NCI-H2029 treated with DMSO at 0.1 percent for 48 hours (cell line): Measurements from ENCODE around the gene CDK2AP2.
A peak's percentile ranks its signal among the peaks of the same experiment; 100 is the strongest.
"Not testable (repeated sequence)": the region's sequence is repeated elsewhere in the genome, so short reads cannot be mapped to it uniquely, and the experiment has no call there.

Experiments used
- DNase-seq: peaks from one replicate; lab custom pipeline; 2025; lab: John Stamatoyannopoulos, UW

CDK2AP2 gene

GRCh38 chr11:67507864-67508485 lies at the start of gene CDK2AP2:
CDK2AP2 (minus strand) TSS chr11:67508162; CDS start chr11:67508082, 80 bp downstream.
- DNase-seq: peak; percentile 85

DNA sequence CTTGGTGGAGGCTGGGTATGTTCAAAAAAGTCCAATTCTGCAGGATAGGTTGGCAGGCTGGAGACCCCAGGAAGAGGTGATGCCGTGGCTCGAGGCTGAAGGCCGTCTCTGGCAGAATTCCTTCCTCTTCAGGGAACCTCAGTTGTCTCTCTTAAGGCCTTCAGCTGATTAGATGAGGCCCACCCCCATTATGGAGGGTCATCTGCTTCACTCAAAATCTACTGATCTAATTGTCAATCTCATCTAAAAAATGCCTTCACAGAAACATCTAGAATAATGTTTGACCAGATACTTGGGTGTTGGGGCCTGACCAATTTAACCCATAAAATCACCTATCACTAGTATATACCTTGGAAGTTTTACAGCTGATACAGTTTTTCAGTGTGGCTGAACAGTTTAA lies 48.3 kb upstream of the CDK2AP2 start:
- DNase-seq: no peak

DNA sequence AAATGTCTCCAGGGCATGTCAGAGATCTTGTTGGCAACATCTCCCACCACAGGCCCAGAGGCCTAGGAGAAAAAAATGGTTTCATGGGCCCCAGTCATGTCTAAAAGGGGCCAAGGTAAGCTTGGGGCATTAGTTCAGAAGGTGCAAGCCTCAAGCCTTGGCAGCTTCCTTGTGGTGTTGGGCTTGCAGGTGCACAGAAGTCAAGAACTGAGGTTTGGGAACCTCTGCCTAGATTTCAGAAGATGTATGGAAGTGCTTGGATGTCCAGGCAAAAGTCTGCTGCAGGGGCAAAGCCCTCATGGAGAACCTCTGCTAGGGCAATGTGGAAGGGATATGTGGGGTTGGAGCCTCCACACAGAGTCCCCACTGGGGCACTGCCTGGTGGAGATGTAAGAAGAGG lies 43.7 kb upstream of the CDK2AP2 start:
- not testable (repeated sequence) for DNase-seq

GRCh38 chr11:67551127-67551526 lies 43.2 kb upstream of the CDK2AP2 start:
- DNase-seq: no peak

DNA sequence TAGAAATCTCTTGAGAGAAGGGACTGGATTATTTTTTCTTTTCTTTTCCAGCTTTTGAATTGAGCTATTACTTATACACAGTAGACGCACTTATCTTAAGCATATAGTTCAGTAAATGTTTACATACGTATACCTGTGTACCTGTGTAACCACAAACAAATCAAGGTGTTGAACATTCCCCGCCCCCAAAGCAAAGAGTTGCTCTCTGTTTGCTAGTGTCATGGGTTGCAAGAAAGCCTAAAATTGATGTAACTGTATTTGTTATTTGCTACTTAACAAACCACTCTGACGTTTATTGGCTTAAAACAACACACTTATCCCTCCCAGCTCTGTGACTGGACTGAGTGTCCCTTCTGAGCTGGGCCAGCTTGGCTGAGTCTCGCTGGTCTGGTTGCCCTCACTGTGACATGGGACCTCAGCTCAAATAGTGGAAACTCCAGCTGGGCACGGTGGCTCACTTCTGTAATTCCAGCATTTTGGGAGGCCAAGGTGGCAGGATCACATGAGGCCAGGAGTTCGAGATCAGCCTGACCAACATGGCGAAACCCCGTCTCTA lies 40.7 kb upstream of the CDK2AP2 start:
- DNase-seq: peak; percentile 24

GRCh38 chr11:67548112-67548511 lies 40.1 kb upstream of the CDK2AP2 start:
- not testable (repeated sequence) for DNase-seq

GRCh38 chr11:67545280-67545679 lies 37.3 kb upstream of the CDK2AP2 start:
- DNase-seq: no peak

- DNase-seq: no peak
Observed at GRCh38 chr11:67544616-67545242, 36.8 kb upstream of the CDK2AP2 start.

DNA sequence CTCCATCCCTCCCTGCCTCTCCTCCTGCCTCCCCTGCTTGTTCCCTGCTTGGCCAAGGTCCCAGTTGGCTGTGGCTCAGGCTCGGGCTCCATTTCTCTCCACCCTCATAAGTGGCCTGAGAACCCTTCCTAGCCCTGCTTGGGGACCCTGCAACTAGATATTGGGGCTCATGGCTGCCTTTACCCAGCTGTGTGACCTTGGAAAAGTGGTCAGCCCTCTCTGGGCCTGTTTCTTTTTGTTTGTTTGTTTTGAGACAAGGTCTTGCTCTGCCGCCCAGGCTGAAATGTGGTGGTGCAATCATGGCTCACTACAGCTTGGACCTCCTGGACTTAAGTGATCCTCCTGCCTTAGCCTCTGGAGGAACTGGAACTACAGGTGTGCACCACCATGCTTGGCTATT lies 35.6 kb upstream of the CDK2AP2 start:
- no peak for DNase-seq

- DNase-seq: no peak
Observed at GRCh38 chr11:67542971-67543370, 35.0 kb upstream of the CDK2AP2 start.

DNA sequence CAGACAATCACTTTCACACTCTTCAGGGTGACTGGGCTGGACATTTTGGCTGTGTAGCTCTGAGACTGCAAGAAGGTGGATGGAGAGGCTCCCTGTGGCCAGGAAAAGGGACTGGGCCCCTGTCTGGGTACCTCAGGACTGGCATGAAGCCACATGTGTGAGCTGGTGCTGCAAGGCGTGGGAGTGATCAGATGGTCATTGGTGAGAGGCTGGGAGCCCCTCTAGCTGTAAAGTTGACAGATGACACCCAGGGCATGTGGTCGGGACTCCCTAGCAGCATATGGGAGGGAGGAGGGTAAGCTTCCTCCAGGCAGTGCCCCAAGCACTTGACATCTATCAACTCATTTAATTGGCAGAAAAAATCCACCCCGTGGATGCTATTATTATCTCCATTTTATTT lies 34.2 kb upstream of the CDK2AP2 start:
- no peak for DNase-seq

DNA sequence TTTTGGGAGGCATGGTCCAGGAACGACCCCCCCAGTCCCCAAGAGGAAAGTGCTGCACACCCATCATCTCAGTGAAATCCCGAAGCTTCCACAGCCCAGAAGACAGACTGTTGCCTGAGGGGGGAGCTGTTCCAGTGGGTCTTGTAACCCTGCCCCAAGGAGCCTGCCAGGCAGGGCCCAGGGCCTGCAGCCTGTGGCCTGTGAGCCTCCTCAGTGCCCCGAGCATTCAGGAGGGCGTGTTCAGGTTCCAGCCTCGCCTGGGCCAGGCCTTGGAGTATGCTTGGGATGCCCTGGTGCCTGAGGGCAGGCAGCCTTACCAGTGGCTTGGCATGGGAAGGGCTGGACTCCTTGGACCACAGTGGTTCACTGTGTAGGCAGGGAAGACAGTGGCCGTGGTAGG lies 33.2 kb upstream of the CDK2AP2 start:
- DNase-seq: no peak

GRCh38 chr11:67539550-67539949 lies 31.6 kb upstream of the CDK2AP2 start:
- DNase-seq: no peak

DNA sequence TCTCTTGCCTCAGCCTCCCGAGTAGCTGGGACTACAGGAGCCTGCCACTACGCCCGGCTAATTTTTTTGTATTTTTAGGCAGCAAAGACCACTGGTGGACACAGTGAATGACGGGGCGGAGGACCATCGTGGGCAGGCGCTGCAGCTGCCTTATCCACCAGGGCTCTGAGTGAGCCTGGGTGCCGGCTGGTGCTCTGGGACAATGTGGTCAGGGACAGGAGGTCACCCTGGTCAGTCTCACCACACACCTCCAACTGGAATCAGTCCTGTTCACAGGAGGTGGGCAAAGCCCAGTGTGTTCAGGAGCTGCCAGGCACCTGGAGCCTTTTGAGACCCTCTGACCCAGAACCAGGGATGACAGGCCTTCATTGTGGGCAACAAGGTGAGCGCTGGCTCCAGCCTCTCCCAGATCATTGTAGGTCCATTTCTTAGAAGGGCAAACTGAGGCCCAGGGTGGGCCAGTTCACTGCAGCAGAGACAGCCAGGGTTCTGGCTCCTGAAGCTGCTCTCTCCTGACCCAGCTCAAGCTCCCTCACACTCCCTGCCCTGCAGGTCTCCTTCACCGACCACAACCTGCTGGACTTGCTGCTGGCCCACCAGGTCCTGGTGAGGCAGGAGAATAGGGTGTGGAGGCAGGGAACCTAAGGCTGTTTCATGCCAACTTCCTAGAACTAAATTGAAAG lies 31.0 kb upstream of the CDK2AP2 start:
- no peak for DNase-seq

GRCh38 chr11:67538306-67538705 lies 30.3 kb upstream of the CDK2AP2 start:
- DNase-seq: no peak

GRCh38 chr11:67535561-67535960 lies 27.6 kb upstream of the CDK2AP2 start:
- DNase-seq: no peak

DNA sequence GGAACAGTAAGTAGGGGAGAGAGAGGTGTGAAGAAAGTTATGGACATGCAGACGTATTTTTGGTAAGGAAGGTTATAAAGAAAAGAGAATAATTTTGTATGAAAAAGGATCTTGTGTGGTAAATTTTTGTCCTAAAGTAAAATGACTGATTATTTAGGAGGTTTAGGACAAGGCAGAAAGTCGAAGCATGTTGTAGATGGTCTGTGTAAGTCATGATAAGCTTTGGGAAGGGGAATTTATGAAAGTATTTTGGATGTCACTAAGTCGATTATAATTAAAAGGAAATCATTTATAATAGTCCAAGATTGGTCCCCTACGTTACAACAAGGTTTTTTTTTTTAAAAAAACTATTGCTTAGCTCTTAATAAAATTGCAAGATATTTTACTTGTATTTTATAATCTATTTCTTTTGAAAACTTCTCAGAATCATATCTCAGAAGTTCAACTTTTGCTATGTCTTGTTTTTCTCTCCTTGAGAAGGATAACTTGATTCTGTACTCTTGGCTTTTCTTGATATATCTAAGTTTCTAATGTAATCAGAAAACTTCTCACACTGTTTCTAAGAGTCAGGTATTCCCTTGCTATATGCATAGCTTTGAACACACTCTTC lies 26.2 kb upstream of the CDK2AP2 start:
- no peak for DNase-seq

GRCh38 chr11:67532889-67533288 lies 24.9 kb upstream of the CDK2AP2 start:
- no peak for DNase-seq

DNA sequence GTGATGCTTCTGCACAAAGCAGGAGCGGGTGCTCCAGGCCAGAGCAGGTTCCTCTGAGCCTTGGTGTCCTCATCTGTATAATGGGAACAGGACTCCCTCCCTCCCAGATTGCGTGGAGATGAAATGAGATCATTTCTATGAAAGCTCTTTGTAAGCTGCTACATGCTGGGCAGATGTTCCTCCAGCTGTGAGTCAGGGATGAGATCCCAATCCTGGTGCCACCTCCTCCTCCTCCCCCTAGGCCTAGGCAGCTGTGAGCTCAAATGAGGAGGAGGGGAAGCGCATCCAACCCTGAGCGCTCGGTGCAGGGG lies 22.3 kb upstream of the CDK2AP2 start:
- no peak for DNase-seq

- no peak for DNase-seq
Observed at GRCh38 chr11:67528376-67528775, 20.4 kb upstream of the CDK2AP2 start.

- DNase-seq: no peak
Observed at GRCh38 chr11:67525275-67525976, 17.5 kb upstream of the CDK2AP2 start.

GRCh38 chr11:67524480-67524808 lies 16.5 kb upstream of the CDK2AP2 start:
- DNase-seq: no peak
